GM21390 (cell line): ENCODE data around the gene DNAJA3.
"Not testable (repeated sequence)": the region's sequence is repeated elsewhere in the genome, so short reads cannot be mapped to it uniquely, and the experiment has no call there.

Experiments used
- ATAC-seq: cut with Tn5 transposase; IDR thresholded peaks from one replicate; pipeline ENCODE4 v1.9.1; 2021; ENCODE audit not compliant: unreplicated experiment

Gene DNAJA3

DNA sequence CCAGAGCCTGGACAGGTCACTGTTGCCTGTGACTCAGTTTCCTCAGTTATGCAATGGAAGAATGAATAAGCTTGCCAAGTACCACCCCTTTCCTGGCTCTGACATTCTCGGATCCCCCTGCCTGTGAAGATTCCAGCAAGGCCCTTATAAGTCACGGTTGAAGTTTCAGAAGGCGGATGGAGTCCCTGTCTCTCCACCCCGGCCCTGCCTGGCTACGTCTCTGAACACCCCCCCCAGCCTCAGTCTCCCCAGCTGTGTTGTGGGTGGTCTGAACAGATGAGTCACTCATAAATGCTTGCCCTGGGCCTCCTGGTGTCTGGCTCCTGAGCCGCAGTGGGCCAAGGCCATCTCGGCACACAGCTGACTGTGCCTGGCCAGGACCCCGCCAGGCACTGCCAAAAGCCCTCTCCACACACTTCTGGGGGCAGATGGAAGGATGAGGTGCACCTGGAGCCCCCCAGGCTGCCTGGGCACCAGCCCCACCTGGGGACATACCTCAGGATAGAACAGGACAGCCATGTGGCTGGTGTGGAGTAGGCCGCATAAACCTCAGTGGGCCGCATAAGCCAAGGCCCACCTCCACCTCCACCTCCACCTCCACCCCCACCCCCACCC lies 38.6 kb upstream of the DNAJA3 start:
- no peak for ATAC-seq

- ATAC-seq = no peak
Measured at GRCh38 chr16:4387781-4388180, 37.9 kb upstream of the DNAJA3 start.

- ATAC-seq = no peak
Measured at GRCh38 chr16:4388271-4389021, 37.2 kb upstream of the DNAJA3 start.

GRCh38 chr16:4389051-4389955 lies 36.4 kb upstream of the DNAJA3 start:
- no peak for ATAC-seq

DNA sequence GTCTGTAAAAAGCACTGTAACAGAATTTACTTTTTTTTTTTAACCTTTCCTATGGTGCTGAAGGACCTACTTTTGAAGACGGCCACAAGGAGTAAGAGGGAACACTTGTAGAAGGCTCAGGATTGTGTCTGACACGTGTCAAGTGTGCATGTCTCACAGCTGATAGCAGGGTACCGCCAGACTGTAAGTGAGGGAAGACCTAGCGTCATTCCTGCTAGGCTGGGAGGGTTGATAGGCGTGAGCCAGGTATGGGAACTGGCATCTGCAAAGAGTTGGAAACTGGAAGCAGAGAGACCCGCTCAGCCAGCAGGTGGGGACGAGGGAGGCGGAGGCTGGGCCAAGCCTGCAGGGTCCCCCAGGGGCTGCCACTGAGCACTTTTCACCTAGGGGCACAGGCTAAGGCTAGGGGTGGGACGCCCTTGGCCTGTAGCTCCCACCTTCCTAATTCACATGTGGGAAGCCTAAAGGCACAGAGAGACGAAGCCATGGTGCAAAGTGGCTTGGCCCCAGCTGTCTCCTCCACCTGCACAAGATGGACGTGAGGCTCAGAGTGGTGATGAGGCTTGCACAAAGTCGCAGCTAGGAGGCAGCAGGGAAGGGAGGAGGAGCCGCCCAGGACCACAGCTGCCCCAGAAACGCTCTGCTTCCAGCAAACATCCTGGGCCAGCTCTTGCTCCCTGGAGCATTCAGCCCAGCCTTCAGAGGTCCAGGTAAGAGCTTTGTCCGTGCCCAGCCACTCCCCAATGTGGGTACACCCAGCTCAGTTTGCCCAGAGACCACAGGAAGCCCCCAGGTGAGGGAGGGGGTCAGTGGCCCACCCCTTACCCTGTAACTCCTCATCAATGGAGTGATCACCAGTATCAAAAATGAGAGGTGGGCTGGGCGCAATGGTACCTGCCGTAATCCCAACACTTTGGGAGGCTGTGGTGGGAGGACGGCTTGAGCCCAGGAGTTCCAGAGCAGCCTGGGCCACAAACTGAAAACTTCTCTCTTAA lies 35.1 kb upstream of the DNAJA3 start:
- ATAC-seq = no peak

GRCh38 chr16:4391631-4392381 lies 33.9 kb upstream of the DNAJA3 start:
- ATAC-seq = no peak

DNA sequence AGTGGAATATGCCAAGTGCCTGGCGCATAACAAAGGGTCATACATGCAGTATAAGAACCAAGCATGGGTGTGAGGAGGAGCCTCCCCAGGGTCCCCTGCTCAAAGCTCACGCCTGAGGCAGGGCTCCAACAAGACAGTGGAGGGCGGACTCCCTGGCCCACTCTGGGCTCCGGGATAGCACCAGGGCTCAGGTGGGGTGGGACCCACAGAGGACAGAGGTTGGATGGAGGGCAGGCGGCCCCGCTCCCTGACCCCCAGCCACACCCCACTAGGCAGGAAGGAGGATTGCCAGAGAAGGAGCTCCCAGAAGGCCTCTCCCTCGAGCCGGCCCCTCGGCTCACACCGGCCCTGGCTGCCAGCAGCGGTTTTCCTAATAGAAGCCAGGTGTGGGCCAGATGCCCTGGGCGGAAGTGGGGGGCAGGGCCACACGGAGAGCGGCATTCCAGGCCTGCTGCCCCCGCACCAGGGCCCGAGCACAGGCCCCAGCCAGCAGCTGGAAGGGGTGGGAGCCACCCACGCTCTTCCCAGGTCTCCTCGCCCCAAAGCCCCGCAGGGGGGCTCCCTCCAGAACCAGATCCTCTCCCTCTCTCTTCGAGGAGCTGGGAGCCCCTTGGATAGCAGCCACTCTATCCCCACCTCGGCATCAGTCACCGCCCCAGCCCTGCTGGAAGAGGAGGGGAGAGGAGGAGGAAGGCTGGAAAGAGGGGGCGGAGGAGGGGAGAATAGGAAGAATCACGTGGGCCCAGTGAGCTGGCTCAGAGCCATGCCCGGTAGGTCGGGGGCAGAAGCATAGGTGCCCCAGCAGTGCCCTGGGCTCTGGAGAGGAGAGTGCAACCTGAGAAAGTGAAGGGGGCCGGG lies 33.1 kb upstream of the DNAJA3 start:
- ATAC-seq = no peak

GRCh38 chr16:4393240-4393600 lies 32.4 kb upstream of the DNAJA3 start:
- ATAC-seq = no peak

- ATAC-seq = not testable (repeated sequence)
Measured at GRCh38 chr16:4393850-4394249, 31.8 kb upstream of the DNAJA3 start.

DNA sequence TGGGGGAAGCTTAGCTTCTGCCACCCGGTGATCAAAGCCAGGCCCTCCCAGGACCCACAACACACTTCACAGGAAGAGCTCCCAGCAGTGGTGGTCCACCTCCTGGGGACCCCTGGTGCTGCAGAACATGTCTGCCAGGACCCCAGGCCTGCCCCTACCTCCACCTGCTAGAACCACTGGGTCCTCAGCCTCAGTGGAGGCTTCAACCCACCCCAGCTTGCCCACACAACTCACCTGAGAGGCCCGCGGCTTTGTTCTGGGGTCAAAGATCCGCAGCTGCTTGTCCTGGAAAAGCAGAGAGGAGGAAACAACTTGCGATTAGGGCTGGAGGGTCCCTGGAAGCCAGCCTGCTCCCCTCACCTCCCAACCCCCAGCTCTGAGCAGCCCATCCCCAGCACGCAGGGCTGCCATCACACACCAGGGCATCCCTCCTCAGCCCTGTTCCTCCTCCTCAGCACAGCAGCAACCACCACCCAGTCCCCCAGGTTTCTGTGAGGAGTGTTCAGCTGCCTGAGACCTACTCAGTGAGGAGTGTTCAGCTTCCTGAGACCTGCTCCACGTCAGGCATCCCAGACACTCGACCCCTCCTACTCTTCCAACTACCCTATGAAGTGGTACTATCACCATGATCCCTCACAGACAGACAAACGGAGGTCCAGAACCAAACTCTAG lies 30.5 kb upstream of the DNAJA3 start:
- ATAC-seq = no peak

DNA sequence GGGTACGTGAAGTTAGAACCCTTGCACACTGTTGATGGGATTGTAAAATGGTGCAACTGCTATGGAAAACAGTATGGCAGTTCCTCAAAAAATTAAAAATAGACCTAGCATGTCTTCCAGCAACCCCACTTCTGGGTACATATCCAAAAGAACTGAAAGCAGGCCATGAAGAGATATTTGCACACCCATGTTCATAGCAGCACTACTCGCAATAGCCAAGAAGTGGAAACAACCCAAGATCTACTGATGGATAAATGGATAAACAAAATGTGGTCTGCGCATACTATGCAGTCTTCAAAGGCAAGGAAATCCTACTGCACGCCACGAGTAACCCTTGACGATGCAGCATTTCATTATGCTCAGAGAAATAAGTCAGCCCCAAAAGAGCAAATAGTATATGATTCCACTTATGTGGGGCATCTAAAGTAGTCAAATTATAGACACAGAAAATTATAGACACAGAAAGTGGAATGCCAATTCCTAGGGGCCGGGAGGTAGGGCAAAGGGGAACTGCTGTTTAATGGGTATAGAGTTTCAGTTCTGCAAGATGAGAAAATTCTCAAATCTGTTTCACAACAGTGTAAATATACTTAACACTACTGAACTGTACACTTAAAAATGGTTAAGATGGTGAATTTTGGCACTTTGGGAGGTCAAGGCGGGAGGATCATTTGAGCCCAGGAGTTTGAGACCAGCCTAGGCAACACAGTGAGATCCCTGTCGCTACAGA lies 26.5 kb upstream of the DNAJA3 start:
- no peak for ATAC-seq

- no peak for ATAC-seq
Measured at GRCh38 chr16:4401094-4401501, 24.6 kb upstream of the DNAJA3 start.

DNA sequence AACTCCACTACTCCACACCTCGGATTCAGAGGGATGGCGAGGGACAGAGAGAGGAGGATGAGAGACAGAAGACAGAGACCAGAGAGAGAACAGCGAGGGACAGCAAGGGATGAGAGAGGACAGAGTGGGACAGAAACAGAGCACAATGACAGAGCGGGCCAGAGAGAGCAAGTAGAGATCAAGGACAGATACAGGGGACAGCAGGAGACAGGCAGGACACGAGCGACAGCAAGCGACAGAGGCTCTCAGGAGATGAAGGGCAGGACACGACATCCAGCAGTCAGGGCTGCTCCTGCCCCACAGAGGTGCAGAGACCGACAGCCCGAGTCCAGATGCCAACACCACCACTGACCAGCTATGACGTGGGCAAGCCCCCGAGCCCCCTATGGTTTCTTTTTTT lies 24.2 kb upstream of the DNAJA3 start:
- ATAC-seq = no peak

DNA sequence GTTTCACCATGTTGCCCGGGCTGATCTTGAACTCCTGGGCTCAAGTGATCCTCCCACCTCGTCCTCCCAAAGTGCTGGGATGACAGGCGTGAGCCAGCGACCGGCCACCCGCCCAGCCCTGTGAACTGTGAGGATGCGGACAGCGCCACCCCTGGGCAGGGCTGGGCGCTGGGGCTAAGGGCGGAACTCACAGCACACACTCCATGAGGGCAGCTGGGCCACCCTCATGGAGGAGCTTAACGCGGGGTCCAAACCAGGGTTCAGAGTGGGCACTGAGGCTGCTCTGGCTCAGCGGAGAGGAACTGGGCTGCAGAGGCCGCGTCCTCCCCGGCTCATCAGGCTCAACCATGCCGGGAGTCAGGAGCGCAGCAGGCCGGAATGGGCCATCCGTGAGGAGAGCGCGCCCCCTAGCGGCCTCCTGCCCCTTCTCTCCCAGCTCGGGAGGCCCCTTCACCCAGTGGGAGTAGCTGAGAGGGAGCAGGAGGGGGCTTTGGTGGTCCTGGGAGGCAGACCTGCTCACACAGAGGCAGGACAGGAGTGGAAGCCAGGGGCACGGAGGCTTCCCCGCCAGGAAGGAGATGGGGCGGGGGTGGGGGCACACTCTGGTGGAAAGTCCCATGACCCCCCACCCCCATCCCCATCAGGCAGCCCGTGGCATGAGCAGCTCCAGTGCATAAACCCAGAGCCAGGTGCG lies 23.1 kb upstream of the DNAJA3 start:
- no peak for ATAC-seq

DNA sequence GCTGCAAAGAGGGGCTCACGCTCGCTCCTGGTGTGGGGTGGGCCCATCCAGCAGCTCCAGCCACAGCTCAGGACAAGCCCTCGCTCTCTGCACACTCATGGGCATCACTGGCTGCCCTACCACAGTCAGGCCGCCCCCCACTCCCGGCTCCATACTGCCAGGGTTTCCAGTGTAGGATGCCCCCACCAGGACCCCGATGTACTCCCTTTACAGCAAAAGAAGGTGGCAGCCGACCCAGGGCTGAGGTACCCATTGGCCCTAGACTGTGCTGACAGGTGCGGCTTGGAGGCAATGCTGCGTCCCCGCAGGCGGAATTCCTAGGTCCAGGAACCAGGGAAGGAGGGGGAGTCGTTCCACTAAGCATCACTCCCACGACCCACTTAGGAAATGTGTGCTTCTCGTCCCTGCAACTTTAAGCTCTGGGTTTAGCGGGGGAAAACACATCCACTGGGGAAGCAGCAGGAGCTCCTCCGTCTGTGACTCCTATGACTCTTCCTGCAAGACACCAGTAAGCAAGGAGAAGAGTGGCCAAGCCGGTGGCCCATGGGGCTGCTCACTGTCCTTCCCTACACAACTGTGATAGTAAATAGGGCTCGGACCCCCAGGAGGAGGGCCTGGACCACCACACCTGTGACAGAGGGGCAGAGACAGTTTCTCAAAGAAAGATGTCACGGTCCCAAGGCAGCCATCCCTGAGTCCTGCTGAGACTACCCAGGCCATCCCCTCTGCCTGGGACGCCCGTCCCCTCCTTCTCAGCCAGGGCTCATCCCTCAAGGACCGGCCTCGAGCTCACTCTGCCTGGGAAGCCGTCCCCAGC lies 22.3 kb upstream of the DNAJA3 start:
- no peak for ATAC-seq

DNA sequence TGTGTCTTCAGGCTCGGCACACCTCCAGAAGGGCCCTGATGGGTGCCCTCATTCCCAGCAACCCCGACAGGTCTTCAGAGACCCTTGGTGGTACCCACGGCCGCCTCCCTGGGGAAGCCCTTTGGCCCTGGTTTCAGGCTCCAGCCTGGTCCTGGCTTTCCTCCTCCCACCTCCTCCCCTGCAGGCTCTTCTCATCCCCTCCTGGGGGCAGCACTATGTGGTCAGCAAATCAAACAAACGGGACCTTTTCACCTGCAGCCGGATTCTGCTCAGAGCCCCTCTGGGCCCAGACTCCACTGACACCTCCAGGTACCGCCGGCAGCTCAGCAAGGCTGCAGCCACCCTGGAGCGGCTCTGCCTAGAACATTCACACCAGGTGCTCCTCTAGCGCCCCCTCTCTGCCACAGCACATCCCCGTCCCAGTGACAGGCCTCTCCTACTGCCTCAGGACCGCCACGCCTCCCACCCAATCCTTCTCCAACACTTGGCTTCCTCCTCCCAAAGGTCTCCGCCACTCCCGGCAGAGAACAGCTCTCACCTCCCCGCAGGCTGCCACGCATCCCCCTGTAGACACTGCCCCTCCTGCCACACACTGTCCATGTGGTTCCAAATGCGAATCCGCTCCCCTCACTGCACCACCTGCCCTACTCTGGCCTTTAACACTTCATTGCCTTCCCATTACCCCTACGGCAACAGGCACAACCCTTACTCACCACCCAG lies 21.3 kb upstream of the DNAJA3 start:
- no peak for ATAC-seq
